IPS-11a (cell line): ENCODE results near the gene TINAGL1.
"Not testable (repeated sequence)": the region's sequence is repeated elsewhere in the genome, so short reads cannot be mapped to it uniquely, and the experiment has no call there.

Experiments used
- H3K4me3 ChIP-seq: one replicate; pipeline ENCODE4 v1.5.1; 2013; ENCODE audit warnings: low read depth, low read length, control low read depth

TINAGL1 gene

DNA sequence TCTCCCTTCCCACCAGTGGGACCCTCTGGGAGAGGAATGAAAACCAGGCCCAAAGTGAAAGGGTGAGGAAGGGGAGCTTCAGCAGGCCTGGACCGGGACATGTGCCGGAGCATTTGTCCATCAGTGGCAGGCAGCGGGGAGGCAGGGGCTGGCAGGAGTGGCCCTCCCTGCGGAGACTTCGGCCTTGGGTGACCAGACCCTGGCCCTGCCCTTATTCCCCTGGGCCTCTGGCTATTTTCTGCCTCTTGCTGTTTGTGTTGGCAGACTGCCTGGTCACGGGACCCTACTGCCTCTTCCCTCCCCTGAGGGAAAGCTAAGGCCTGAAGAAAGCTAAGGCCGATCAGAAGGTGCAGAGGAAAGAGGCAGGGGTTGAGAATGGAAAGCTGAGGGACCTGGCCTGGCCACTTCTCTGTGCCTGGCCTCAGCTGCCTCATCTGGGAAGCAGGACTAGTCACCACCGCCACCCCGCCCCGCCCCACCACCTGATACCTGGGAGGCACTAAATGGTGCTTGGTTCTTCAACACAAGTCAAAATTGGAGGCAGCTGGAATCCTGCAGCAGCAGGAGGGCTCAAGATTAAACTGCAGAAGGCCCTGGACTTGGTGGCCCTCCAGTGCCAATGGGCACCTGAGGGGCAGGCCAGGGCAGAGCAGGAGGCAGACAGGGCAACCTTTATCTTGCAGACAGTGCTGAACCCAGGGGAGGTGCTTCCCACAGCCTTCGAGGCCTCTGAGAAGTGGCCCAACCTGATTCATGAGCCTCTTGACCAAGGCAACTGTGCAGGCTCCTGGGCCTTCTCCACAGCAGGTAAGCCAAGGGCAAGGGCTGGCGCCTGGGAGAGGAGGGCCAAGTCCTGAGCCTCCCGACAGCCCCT lies 7.9 kb downstream of the TINAGL1 start:
- no peak overlapping the region for H3K4me3 ChIP-seq

DNA sequence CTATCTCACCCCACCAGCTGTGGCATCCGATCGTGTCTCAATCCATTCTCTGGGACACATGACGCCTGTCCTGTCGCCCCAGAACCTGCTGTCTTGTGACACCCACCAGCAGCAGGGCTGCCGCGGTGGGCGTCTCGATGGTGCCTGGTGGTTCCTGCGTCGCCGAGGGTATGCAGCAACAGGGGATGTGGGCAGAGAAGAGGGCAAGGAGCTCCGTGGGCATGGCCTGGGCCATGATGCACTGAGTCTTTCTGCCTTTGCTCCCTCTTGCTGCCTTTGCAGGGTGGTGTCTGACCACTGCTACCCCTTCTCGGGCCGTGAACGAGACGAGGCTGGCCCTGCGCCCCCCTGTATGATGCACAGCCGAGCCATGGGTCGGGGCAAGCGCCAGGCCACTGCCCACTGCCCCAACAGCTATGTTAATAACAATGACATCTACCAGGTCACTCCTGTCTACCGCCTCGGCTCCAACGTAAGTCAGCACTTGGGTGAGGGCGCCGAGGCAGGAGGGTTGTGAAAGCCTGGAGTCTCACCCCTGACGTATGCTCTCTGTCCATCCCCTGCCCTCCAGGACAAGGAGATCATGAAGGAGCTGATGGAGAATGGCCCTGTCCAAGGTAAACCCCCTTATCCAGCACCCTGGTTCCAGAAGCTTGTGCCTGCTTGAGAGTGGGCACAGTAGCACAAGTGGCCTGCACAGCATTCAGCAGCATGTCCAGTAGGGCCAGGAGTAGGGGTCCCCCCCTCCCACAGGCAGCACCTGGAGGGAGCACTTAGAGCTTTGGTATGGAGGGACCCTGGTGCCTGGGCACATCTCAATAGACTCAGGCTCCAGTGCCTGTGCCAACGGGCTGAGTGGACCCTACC lies 8.8 kb downstream of the TINAGL1 start:
- no peak overlapping the region for H3K4me3 ChIP-seq

DNA sequence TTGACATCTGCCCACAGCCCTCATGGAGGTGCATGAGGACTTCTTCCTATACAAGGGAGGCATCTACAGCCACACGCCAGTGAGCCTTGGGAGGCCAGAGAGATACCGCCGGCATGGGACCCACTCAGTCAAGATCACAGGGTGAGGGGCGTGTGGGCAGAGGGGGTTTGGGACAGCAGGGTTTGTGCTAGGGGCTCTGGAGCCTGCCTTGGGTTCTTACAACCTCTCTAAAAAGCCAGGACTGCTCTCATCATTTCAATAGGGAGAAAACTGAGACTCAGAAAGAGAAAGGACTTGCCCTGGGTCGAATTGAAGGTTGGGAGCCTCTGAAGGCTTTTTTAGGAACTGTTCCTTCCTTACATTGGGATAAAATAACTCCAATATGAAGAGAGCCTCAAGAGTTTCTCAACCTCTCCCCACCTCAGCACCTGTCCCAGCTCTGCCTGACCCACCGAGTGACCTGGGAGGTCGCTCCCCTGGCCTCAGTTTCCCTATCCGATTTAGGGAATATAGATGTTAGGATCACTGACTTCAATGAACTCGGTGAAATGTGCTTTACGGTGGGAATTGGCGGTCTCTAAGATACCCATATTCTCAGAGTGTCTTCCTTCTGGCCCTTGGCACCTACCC lies 9.5 kb downstream of the TINAGL1 start:
- H3K4me3 ChIP-seq: no peak overlapping the region

DNA sequence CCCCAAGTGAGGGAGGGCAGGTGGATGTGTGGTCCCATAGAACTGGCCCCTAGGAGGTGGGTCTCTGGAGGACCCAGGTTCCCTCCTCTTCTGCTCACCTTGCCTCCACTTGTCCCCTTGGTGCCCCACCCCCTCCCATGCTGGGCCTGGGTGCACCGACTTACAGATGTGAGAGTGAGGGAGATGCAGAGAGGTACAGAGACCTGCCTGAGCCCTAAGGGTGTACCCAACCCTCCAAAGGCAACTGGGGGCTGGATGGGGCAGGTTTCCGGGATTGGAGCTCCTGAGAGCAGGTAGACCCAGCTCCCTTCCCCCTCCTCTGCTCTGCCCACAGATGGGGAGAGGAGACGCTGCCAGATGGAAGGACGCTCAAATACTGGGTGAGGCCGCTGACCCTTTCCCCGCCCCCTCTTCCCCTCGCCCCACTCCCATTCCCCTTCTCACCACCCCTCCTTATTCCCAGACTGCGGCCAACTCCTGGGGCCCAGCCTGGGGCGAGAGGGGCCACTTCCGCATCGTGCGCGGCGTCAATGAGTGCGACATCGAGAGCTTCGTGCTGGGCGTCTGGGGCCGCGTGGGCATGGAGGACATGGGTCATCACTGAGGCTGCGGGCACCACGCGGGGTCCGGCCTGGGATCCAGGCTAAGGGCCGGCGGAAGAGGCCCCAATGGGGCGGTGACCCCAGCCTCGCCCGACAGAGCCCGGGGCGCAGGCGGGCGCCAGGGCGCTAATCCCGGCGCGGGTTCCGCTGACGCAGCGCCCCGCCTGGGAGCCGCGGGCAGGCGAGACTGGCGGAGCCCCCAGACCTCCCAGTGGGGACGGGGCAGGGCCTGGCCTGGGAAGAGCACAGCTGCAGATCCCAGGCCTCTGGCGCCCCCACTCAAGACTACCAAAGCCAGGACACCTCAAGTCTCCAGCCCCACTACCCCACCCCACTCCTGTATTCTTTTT lies 10.3 kb downstream of the TINAGL1 start:
- no peak overlapping the region for H3K4me3 ChIP-seq

DNA sequence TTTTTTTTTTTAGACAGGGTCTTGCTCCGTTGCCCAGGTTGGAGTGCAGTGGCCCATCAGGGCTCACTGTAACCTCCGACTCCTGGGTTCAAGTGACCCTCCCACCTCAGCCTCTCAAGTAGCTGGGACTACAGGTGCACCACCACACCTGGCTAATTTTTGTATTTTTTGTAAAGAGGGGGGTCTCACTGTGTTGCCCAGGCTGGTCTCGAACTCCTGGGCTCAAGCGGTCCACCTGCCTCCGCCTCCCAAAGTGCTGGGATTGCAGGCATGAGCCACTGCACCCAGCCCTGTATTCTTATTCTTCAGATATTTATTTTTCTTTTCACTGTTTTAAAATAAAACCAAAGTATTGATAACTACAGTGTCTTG lies 11.0 kb downstream of the TINAGL1 start:
- not testable (repeated sequence) for H3K4me3 ChIP-seq

DNA sequence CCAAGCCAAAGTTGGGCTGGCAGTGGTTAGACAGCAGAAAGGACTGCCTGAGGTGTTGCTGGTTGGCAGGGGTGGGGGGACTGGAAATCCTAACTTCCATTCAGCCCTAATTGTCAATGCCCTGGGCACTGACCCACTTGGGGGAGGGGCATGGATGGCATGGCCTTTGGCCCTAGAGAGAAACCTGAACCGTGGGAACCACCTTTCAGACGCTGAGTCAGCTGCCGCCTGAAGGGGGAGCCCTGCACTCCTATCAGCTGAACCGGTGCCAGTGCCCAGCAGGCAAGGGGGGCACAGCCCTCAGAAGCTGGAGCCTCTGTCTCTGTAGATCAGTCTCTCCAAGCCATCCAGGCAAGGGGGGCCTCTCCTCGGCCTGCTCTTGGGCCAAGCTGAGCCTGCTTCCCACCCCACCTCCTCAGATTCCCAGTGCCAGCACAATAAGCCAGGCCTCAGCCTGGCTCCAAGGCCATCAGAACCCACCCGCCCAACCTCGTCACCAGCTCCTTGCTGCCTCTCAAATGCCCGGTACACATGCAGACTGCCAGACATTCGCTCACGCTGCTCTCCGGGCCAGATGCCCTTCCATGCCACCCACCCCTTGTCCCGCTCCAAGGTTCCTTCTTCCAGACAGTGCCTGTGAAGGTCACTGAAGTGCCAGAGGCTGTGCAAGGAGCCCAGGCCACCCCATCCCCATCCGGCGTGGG lies 11.6 kb downstream of the TINAGL1 start:
- no peak overlapping the region for H3K4me3 ChIP-seq

DNA sequence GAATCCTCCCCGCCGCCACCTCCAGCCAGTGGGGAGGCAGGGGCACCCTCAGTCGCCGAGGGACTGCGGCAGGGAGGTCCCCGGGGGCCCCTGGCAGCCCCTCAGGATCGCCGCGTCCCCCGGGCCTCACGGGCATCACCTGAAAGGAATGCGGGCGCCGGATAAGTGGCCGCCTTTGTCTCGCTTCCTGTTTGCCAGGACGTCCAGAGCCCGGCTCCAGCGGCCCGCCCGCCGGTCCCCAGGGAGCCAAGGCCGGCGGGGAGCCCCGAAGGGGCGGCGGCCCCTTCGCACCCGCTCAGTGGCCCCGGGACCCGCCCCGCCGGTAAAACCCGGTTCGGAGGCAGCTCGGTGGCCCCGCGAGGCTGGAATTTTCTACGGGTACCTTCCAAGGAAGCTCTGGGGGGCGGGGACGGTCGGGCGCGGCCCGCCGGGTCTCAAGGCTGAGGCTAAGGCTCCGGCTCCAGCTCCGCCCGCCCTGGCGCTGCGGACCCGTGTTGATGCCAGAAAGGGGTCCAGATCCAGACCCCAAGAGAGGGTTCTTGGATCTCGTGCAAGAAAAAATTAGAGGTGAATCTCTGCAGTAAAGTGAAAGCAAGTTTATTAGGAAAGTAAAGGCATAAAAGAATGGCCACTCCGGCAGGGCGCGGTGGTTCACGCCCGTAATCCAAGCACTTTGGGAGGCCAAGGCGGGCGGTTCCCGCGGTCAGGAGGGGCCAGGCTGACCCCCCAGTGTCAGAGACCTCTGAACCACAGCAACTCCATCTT lies 12.6 kb downstream of the TINAGL1 start:
- H3K4me3 ChIP-seq: no peak overlapping the region

DNA sequence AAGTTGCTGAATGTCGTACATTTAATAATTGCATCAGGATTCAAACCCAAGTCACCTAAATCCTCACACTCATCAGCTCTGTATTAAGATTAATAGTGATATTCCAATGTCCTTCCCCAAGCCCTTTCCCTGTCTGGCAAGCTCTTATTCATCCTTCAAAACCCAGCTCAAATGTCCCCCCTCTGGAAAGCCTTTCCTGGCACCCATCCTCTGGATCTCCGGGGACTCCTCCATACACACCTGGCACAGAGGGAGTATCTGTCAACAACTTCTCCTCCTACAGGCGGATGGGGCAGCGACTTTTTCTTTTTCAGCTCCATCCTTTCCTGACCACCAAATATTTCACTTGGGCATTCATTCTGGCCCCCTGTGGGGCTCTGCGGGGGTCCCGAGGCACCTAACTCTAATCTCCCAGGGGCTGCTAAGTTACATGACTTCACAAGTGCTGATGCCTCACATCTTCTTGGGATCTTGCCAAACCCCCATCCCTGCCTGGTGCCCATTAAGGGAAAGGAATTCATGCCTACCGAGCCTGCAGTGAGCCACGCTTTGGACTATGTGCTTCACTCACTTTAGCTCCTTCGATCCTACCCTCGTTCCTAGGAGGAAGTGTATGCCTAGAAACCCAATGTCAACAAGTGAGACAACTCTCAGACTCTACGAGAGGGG lies 15.2 kb downstream of the TINAGL1 start:
- H3K4me3 ChIP-seq: no peak overlapping the region

DNA sequence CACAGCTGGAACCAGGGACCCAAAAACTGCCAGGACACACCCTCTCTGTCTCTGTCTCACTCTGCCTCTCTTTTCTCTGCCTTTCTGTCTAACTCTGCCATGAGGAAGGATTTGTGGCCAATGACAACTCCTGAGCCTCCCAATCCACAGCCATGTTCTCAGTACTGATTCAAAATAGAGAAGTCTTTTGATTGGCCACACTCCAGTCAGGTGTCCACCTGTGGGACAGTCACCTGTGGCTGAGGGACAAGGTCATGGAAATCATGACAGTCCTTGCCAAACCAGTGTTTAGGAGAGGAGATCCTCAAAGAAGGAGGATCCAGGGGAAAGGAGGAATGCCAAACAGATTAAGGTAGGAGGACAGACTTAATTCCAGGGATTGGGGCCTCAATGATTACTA lies 15.8 kb downstream of the TINAGL1 start:
- H3K4me3 ChIP-seq: no peak overlapping the region

DNA sequence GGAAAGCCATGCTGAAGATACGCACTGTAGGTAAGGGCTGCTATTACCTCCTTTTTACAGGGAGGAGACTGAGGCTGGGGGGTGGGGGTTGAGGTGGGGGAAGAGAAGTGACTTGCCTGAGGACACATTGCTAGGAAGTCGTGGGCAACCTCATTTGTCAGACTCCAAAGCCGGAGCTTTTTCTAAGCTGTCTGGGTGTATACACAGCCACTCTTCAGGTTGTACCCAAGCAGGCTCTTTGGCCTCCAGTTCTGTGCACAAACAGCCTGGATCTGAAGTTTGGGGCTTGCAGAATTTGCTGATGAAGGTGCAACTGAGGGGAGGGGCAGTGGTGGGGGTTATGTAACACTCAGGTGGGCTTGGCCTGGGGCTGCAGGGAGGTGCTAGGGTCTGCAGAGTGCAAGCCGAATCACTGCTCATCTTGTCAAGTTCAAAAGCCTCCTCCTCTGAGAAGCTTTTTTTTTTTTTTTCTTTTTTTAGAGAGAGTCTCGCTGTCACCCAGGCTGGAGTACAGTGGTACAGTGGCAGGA lies 16.9 kb downstream of the TINAGL1 start:
- H3K4me3 ChIP-seq: no peak overlapping the region

DNA sequence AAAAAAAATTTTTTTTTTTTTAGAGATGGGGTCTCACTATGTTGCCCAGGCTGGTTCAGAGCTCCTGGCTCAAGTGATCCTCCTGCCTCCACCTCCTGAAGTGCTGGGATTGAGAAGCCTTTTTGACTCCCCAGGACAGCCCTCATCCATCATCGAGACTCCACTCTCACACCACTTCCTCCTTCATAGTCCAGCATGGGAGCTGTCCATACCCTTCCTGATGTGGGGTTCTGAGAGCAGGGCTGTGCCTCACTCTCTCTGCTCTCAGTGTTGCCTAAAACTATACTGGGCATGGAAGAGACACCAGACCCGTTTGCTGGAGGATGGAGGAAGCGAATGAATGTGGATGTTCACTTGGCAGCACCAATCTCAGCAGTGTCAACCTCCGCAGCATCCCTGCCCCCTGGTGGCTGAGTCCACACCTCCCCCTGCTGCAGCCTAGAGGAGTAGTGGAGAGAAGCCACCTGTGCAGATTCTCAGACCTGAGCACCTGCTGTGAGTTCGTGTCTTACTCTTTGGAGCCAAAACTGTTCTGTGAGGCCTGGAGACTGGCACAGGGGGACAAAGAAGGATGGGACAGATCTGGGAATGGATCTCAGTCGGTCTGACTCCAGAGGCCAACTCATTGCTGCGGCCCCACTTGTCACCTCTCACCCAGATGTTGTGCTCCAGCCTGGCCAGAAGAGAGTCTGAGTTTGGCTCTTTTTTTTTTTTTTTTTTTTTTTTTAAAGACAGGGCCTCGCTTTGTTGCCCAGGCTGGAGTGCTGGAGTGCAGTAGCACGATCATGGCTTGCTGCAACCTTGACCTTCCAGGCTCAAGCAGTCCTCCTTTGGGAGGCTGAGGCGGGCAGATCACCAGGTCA lies 17.7 kb downstream of the TINAGL1 start:
- H3K4me3 ChIP-seq: no peak overlapping the region

DNA sequence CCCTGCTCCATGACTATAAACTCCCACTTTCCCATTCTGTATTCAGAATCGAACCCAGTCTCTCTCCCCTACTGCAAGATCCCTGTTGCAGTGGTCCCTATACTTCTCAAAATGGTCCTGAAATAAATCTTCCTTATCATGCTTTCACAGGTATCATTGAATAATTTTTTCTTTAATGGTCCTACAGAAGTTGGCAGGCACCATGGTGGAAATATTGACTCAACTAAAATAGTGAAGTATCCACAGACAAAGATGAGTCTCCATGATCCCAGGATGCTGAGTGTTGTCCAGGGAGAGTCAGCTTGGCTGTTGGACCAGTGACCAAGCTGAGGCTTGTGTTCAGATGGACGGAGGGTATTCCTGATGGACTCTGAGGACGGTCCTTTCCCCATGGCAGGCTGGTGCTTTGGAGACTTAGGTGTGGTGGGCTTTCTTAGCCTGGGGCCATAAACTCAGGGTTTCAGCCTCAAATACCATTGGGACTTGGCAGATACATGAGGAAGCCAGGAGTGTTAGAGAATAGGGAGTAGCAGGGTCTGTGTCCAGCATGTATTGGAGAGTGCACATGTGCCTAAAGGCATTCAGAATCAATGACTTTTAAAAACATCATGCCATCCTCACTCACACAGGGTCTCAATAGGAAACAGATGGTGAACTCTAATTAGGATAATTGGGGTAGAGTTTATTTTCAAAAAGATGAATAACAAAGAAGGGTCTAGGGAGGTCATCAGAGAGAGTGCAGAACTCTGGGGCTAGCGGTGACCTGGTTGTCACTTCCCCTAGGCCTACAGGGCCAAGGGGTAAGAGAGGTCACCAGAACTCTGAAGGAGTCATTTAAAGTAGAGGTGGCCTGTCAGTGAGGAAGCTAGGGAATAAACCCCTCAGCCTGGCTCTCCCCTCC lies 19.8 kb downstream of the TINAGL1 start:
- H3K4me3 ChIP-seq: no peak overlapping the region

DNA sequence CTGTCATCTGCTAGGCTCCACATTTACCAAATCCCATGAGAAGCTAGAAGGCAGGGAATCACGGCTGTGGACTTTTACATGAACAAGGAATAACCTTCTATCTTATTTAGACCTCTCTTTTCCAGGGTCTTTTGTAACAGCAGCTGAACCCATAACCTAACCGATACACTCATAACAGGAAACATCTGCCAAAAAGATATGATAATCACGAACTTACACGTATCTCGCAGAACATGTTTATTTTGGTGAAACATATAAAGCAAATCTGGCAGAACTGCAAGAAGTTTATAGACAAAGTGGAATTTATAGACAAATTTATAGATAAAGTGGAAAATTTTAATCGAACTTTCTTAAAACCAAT lies 20.4 kb downstream of the TINAGL1 start:
- H3K4me3 ChIP-seq: no peak overlapping the region

DNA sequence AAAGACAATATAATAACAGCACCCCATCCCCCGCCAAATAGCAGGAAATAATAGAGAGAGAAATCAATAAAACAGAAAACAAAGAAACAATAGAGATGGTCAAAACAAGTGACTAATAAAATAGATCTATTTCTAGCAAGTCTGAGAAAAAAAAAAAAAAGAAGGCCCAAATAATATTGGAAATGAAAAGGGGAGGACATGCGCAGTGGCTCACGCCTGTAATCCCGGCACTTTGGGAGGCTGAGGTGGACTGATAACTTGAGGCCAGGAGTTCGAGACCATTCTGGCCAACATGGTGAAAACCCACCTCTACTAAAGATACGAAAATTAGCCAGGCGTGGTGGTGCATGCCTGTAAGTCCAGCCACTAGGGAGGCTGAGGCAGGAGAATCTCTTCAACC lies 22.7 kb downstream of the TINAGL1 start:
- no peak overlapping the region for H3K4me3 ChIP-seq

DNA sequence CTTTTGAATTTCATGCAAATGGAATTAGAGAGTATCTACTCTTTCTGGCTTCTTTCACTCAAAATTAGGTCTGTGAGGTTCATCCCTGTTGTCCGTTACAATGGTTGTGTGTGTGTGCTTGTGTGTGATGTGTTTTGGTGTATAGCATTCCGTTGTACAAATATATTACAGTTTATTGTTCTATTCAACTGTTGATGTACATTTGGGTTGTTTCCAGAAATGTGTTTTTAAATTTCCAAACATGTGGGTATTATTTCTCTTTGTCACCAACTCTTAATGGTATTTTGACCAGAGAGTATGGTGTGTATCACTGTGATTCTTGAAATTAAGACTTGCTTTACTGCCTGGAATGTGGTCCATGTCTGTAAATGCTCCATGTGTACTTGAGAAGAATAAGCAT lies 24.3 kb downstream of the TINAGL1 start:
- no peak overlapping the region for H3K4me3 ChIP-seq

DNA sequence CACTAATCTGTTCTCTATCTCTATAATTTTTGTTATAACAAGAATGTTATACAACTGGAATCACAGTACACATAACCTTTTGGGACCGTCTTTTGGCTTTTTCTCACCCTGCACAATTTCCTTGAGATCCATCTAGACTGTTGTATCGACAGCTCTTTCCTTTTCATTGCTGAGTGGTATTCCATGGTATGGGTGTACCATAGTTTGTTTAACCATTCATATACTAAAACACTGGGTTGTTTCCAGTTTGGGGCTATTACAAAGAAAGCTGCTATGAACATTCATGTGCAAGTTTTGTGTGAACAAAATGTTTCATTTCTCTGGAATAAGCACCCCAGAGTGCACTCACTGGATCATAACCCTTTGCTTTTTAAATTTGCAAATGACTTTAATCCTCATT lies 25.8 kb downstream of the TINAGL1 start:
- no peak overlapping the region for H3K4me3 ChIP-seq
